DND-41 (cell line): Measurements from ENCODE around the gene INPP5J.

ENCODE experiments used
- ATAC-seq: fragments of 200-7000 bp; cut with Tn5 transposase; 3 replicates; pipeline ENCODE4 v1.9.1; 2021; ENCODE audit warnings: low read depth; ENCODE audit not compliant: insufficient read depth
- DNase-seq: peaks from one replicate; pipeline ENCODE4 v3.0.0-alpha.2; 2020
- H2AFZ ChIP-seq: 2 replicates; pipeline ENCODE4 v1.6.0; 2012; ENCODE audit warnings: low read depth, low read length
- H3K27ac ChIP-seq: 2 replicates; pipeline ENCODE4 v1.5.1; 2012; ENCODE audit warnings: low read length, inconsistent platforms
- H3K27me3 ChIP-seq: fragments of 200-600 bp; sonication (generic); 2 replicates; pipeline ENCODE4 v1.6.0; 2012; ENCODE audit warnings: low read length, mild to moderate bottlenecking, inconsistent platforms; ENCODE audit not compliant: insufficient read depth, poor library complexity
- H3K36me3 ChIP-seq: 2 replicates; pipeline ENCODE4 v1.5.1; 2012; ENCODE audit warnings: low read length, inconsistent platforms; ENCODE audit not compliant: insufficient read depth
- H3K4me1 ChIP-seq: 2 replicates; pipeline ENCODE4 v1.5.1; 2012; ENCODE audit warnings: mild to moderate bottlenecking, low read length; ENCODE audit not compliant: insufficient read depth
- H3K4me2 ChIP-seq: 2 replicates; pipeline ENCODE4 v1.6.0; 2012; ENCODE audit warnings: mild to moderate bottlenecking, moderate library complexity, low read length, inconsistent platforms; ENCODE audit not compliant: insufficient read depth
- H3K4me3 ChIP-seq, 2 experiments: fragments of 200-600 bp in 1 of 2; shearing (Covaris generic) in 1 of 2; 2 replicates each; pipeline ENCODE4 v1.5.1; 2012 to 2016; ENCODE audit warnings: inconsistent platforms in 2 of 2, low read length in 2 of 2, mild to moderate bottlenecking in 2 of 2, low read depth in 1 of 2, moderate library complexity in 1 of 2
- H3K79me2 ChIP-seq: 2 replicates; pipeline ENCODE4 v1.6.0; 2012; ENCODE audit warnings: low read length, inconsistent platforms; ENCODE audit not compliant: insufficient read depth
- H3K9ac ChIP-seq: 2 replicates; pipeline ENCODE4 v1.6.0; 2012; ENCODE audit warnings: low read depth, mild to moderate bottlenecking, inconsistent platforms, low read length, moderate library complexity
- H3K9me3 ChIP-seq: 2 replicates; pipeline ENCODE4 v1.5.1; 2012; ENCODE audit warnings: low read length, moderate library complexity, mild to moderate bottlenecking, inconsistent platforms; ENCODE audit not compliant: insufficient read depth, severe bottlenecking
- H4K20me1 ChIP-seq: 2 replicates; pipeline ENCODE4 v1.6.0; 2012; ENCODE audit warnings: low read length; ENCODE audit not compliant: insufficient read depth
- CTCF ChIP-seq: IDR thresholded peaks from 2 replicates; pipeline ENCODE4 v1.5.1; 2012; ENCODE audit warnings: borderline replicate concordance, low read length, moderate library complexity, mild to moderate bottlenecking; ENCODE audit not compliant: poor library complexity, severe bottlenecking; ENCODE audit errors: extremely low read depth
- EZH2 ChIP-seq: IDR thresholded peaks from 3 replicates; pipeline ENCODE4 v1.6.1; 2012; ENCODE audit warnings: borderline replicate concordance, low read depth, mild to moderate bottlenecking, moderate library complexity, low read length, inconsistent platforms; ENCODE audit not compliant: severe bottlenecking

Gene INPP5J

GRCh38 chr22:31100762-31101525 is 21.8 kb upstream of the INPP5J start:
- H3K27ac ChIP-seq, result no peak overlapping the region
- ATAC-seq, result no peak
- peaks cover 33% of the 10 kb centered on the region for H3K36me3 ChIP-seq

GRCh38 chr22:31102441-31103081 is 20.2 kb upstream of the INPP5J start:
- ATAC-seq (no peak), DNase-seq (no peak)
- H3K27ac ChIP-seq, result no peak overlapping the region
- no peaks in the 10 kb centered on the region for H3K9me3 ChIP-seq
- no peak overlapping the region for H2AFZ ChIP-seq
- no peaks in the 10 kb centered on the region for H3K79me2 ChIP-seq
- peaks cover 21% of the 10 kb centered on the region for H3K36me3 ChIP-seq
- H3K4me3 ChIP-seq, result no peak overlapping the region
- H3K9ac ChIP-seq, result no peak overlapping the region
- H4K20me1 ChIP-seq, result no peaks in the 10 kb centered on the region; the same call in 1 of the 2 replicates
- no peaks in the 10 kb centered on the region for H3K27me3 ChIP-seq
- H3K4me1 ChIP-seq, result peaks cover 7% of the 10 kb centered on the region
- TF ChIP-seq CTCF (no peak), EZH2 (no peak)
- no peak overlapping the region for H3K4me2 ChIP-seq

More at GRCh38 chr22:31100762-31101525, 21.8 kb upstream of the INPP5J start:
- Histone ChIP-seq H3K9ac (no peak overlapping the region), H4K20me1 (no peaks in the 10 kb centered on the region), H3K4me1 (no peaks in the 10 kb centered on the region), H3K4me3 (no peak overlapping the region), H2AFZ (no peak overlapping the region), H3K79me2 (no peaks in the 10 kb centered on the region), H3K9me3 (no peaks in the 10 kb centered on the region), H3K27me3 (no peaks in the 10 kb centered on the region), H3K4me2 (no peak overlapping the region)
- TF ChIP-seq CTCF (no peak), EZH2 (no peak)
- DNase-seq, result no peak

- TF ChIP-seq CTCF (no peak), EZH2 (no peak)
- Histone ChIP-seq H3K36me3 (peaks cover 16% of the 10 kb centered on the region), H3K4me3 (no peak overlapping the region), H3K4me1 (peaks cover 12% of the 10 kb centered on the region), H3K79me2 (no peaks in the 10 kb centered on the region), H4K20me1 (no peaks in the 10 kb centered on the region; the same call in 1 of the 2 replicates), H3K9me3 (no peaks in the 10 kb centered on the region), H3K27me3 (no peaks in the 10 kb centered on the region), H3K9ac (no peak overlapping the region), H3K27ac (no peak overlapping the region), H3K4me2 (no peak overlapping the region), H2AFZ (no peak overlapping the region)
- ATAC-seq (no peak), DNase-seq (no peak)
Observed at GRCh38 chr22:31103111-31103510, 19.7 kb upstream of the INPP5J start.
